HepG2 (cell line): ENCODE measurements around the gene MXRA8. TPM values are rescaled to one million over a fixed set of nuclear protein-coding genes. Genes with fewer than 3 reads are reported as not detected.
A peak's percentile ranks its signal among the peaks of the same experiment; 100 is the strongest.

Source experiments
- AGO1 ChIP-seq: fragments of 200-400 bp; formaldehyde crosslinking; IDR thresholded peaks from 2 replicates; pipeline ENCODE4 v1.6.1; 2017; ENCODE audit warnings: mild to moderate bottlenecking, low read depth, low read length, moderate library complexity; ENCODE audit not compliant: poor library complexity, severe bottlenecking
- ARHGAP35 ChIP-seq: sonication (generic); formaldehyde crosslinking; IDR thresholded peaks from 2 replicates; pipeline ENCODE4 v1.9.0; 2022; ENCODE audit warnings: mild to moderate bottlenecking, inconsistent platforms, moderate library complexity, missing genetic modification reagents, borderline replicate concordance
- ELF1 ChIP-seq: sonication (generic); formaldehyde crosslinking; IDR thresholded peaks from 2 replicates; pipeline ENCODE4 v1.4.0; 2020; ENCODE audit warnings: missing genetic modification reagents
- ELF4 ChIP-seq: sonication (generic); formaldehyde crosslinking; IDR thresholded peaks from 2 replicates; pipeline ENCODE4 v1.5.0; 2020; ENCODE audit warnings: missing genetic modification reagents, mild to moderate bottlenecking, moderate library complexity, borderline replicate concordance
- HNRNPL ChIP-seq: fragments of 200-400 bp; formaldehyde crosslinking; IDR thresholded peaks from 2 replicates; pipeline ENCODE4 v1.6.1; 2017; ENCODE audit warnings: mild to moderate bottlenecking, low read depth, low read length
- JUNB ChIP-seq: sonication (generic); formaldehyde crosslinking; IDR thresholded peaks from 2 replicates; pipeline ENCODE4 v1.8.0; 2022; ENCODE audit warnings: missing genetic modification reagents, mild to moderate bottlenecking, borderline replicate concordance
- RBFOX2 ChIP-seq: fragments of 200-400 bp; formaldehyde crosslinking; IDR thresholded peaks from 2 replicates; pipeline ENCODE4 v1.6.1; 2017; ENCODE audit warnings: low read depth, mild to moderate bottlenecking, low read length
- REPIN1 ChIP-seq: sonication (generic); formaldehyde crosslinking; IDR thresholded peaks from 2 replicates; pipeline ENCODE4 v1.8.0; 2022; ENCODE audit warnings: missing genetic modification reagents, low read depth, mild to moderate bottlenecking, borderline replicate concordance
- SMC3 ChIP-seq: IDR thresholded peaks from 2 replicates; pipeline ENCODE4 v1.6.1; 2011; ENCODE audit warnings: low read length, improper control_type of control experiment
- TBX2 ChIP-seq: sonication (generic); formaldehyde crosslinking; IDR thresholded peaks from 2 replicates; pipeline ENCODE4 v1.5.0; 2020; ENCODE audit warnings: missing genetic modification reagents, mild to moderate bottlenecking, borderline replicate concordance
- TFE3 ChIP-seq: IDR thresholded peaks from 2 replicates; pipeline ENCODE4 v1.6.1; 2016
- TRIM24 ChIP-seq: sonication (generic); formaldehyde crosslinking; IDR thresholded peaks from 2 replicates; pipeline ENCODE4 v1.8.0; 2022; ENCODE audit warnings: mild to moderate bottlenecking, missing genetic modification reagents
- U2AF1 ChIP-seq: fragments of 200-400 bp; formaldehyde crosslinking; optimal IDR thresholded peaks from 2 replicates; pipeline ENCODE3; 2017; ENCODE audit warnings: mild to moderate bottlenecking, low read depth, low read length
- ZNF121 ChIP-seq: sonication (generic); formaldehyde crosslinking; IDR thresholded peaks from 2 replicates; pipeline ENCODE4 v1.5.0; 2020; ENCODE audit warnings: mild to moderate bottlenecking, missing genetic modification reagents
- ZNF138 ChIP-seq: sonication (generic); formaldehyde crosslinking; IDR thresholded peaks from 2 replicates; pipeline ENCODE4 v1.5.0; 2020; ENCODE audit warnings: mild to moderate bottlenecking, low read depth, missing genetic modification reagents
- ZNF275 ChIP-seq: sonication (generic); formaldehyde crosslinking; IDR thresholded peaks from 2 replicates; pipeline ENCODE4 v1.8.0; 2022; ENCODE audit warnings: missing genetic modification reagents, mild to moderate bottlenecking, inconsistent platforms, borderline replicate concordance
- ZNF597 ChIP-seq: sonication (generic); formaldehyde crosslinking; IDR thresholded peaks from 2 replicates; pipeline ENCODE4 v1.5.0; 2020; ENCODE audit warnings: missing genetic modification reagents
- ZNF598 ChIP-seq: sonication (generic); formaldehyde crosslinking; IDR thresholded peaks from 2 replicates; pipeline ENCODE4 v1.5.1; 2020; ENCODE audit warnings: mild to moderate bottlenecking, missing genetic modification reagents, borderline replicate concordance
- ZNF615 ChIP-seq: sonication (generic); formaldehyde crosslinking; IDR thresholded peaks from 2 replicates; pipeline ENCODE4 v1.5.0; 2020; ENCODE audit warnings: mild to moderate bottlenecking, missing genetic modification reagents, borderline replicate concordance
- ZNF850 ChIP-seq: sonication (generic); formaldehyde crosslinking; conservative IDR thresholded peaks from 2 replicates; pipeline ENCODE4 v1.9.0; 2021; ENCODE audit warnings: mild to moderate bottlenecking, missing genetic modification reagents
- polyA plus RNA-seq, 8 experiments: library from polyadenylated mRNA; depleted of rRNA in 3 of 8; stranded (reverse) in 7 of 8; unstranded in 1 of 8; fragments of >200 nt; fragmentation: Illumina TruSeq in 4 of 8; extraction: Trizol in 4 of 8; gene quantifications; 2 replicates each; pipeline versions ENCODE4 v1.2.1 to v1.2.3, GENCODE V29; 2011 to 2016; ENCODE audit warnings: low read depth in 4 of 8, missing spikeins in 1 of 8, mixed read lengths in 1 of 8; ENCODE audit not compliant: insufficient read depth in 1 of 8
- total RNA-seq, 5 experiments: library from RNA; depleted of rRNA; stranded (reverse); fragments of >200 nt; fragmentation: Illumina TruSeq; extraction: Trizol; gene quantifications; 2 replicates each; pipeline ENCODE4 v1.2.3, GENCODE V29; 2016; ENCODE audit warnings: low read depth in 1 of 5
- TF ChIP-seq, protein P1 (sequence below): sonication (generic); formaldehyde crosslinking; IDR thresholded peaks from 2 replicates; pipeline ENCODE4 v1.4.0; 2020; ENCODE audit warnings: missing genetic modification reagents, low read depth, mild to moderate bottlenecking, borderline replicate concordance
- TF ChIP-seq, protein P2 (sequence below): sonication (generic); formaldehyde crosslinking; IDR thresholded peaks from 2 replicates; pipeline ENCODE4 v1.4.0; 2020; ENCODE audit warnings: missing genetic modification reagents; ENCODE audit errors: not compliant biosample characterization

Gene MXRA8
- total and polyA plus RNA-seq, 2 of the 13 experiments (the other 11 are each of a cell fraction or from before 2014, with no cell fraction given): 19.8 to 44.8 TPM

DNA sequence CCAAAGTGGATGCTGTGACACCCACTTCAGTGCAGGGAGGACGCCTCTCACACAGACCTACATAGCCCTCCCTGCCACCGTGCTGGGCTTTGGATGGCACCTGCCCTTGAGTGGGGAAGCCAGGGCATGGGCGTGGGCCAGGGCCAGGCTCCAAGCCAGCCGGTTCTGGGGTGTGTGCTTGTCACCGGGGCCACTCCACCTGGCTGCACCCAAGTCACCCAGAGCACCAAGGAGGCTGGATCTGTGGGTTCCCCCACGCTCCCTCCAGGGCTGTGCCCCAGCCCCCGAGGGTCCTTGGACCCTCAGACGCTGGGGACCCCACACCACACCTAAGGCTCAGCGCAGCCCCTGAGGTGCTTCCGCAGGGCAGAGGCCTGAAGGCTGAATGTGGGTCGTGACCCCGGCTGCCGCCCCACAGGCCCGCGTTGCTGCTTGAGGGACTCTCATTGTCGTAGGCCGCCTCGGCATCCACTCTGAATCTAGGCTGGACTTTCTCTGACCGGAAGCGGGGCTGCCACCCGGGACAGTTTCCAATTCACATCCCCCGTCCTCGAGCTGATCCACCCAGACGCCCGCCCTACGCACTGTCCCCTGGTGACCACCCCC, 1.5 kb downstream of the MXRA8 start (continued):
- no peak for TF ChIP-seq ZNF597
- no peak for TF ChIP-seq REPIN1 (CRISPR knock-in tag)
- TF ChIP-seq ZNF598 (CRISPR knock-in tag): 0 out of 2 replicates have a peak, but pooled peaks have one; percentile 8
- no peak for TF ChIP-seq ZNF850
- TF ChIP-seq ARHGAP35 (CRISPR knock-in tag): no peak
- no peak for TF ChIP-seq ZNF138 (CRISPR knock-in tag)
- TF ChIP-seq ZNF615 (CRISPR knock-in tag): no peak
- TF ChIP-seq ZNF275 (CRISPR knock-in tag): no peak
- TF ChIP-seq TFE3 (CRISPR knock-in tag): no peak
- TF ChIP-seq TRIM24: no peak
- TF ChIP-seq, protein P1, sequence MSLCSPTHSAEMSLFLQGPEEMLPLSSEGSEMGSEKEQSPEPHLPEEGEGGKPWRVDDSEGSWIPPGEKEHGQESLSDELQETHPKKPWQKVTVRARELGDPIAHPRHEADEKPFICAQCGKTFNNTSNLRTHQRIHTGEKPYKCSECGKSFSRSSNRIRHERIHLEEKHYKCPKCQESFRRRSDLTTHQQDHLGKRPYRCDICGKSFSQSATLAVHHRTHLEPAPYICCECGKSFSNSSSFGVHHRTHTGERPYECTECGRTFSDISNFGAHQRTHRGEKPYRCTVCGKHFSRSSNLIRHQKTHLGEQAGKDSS (CRISPR knock-in tag): no peak
- TF ChIP-seq, protein P2, sequence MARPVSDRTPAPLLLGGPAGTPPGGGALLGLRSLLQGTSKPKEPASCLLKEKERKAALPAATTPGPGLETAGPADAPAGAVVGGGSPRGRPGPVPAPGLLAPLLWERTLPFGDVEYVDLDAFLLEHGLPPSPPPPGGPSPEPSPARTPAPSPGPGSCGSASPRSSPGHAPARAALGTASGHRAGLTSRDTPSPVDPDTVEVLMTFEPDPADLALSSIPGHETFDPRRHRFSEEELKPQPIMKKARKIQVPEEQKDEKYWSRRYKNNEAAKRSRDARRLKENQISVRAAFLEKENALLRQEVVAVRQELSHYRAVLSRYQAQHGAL (CRISPR knock-in tag): no peak
- TF ChIP-seq JUNB (CRISPR knock-in tag): no peak
- TF ChIP-seq U2AF1: no peak
- TF ChIP-seq SMC3: no peak
- TF ChIP-seq RBFOX2: peak; percentile 59
- TF ChIP-seq ELF4 (CRISPR knock-in tag): no peak
- TF ChIP-seq AGO1: peak; percentile 91
- peak; percentile 31; the same call in 1 of the 2 replicates for TF ChIP-seq TBX2
- 0 out of 2 replicates have a peak, but pooled peaks have one; percentile 63 for TF ChIP-seq HNRNPL
- no peak for TF ChIP-seq ZNF121 (CRISPR knock-in tag)
- TF ChIP-seq ELF1: no peak
